Measurements from ENCODE around the gene KIF19. TPM values are rescaled to one million over a fixed set of nuclear protein-coding genes. Genes with fewer than 3 reads are reported as not detected.
A peak's percentile ranks its signal among the peaks of the same experiment; 100 is the strongest.

Gene KIF19
- total and polyA plus RNA-seq, 8 donors = 0.22 to 13.5 (median 0.64) TPM

DNA sequence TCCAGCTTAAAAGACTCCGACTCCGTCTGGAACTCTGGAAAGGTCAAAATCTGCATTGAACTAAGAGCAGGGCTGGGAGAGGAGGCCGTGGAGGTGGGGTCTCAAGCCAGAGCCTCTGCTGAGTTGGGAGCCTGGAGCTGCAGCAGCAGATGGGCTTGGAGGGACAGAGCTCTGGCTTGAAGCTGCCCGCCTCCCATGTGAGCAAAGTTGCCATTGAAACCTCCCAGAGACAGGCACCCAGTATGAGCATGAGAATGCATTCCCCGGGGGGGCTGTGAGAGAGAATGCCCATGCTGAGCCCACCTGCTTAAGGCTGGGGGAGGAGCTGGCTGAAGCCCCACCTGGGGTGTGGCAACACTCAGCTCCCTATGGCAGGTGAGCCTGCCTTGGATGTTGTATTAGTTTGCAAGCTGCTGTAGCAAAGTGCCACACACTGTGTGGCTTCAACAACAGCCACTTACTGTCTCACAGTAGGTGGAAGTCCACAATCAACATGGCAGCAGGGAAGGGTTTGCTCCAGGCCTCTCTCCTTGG lies 9.6 kb downstream of the KIF19 start:
- TF ChIP-seq, protein P1, sequence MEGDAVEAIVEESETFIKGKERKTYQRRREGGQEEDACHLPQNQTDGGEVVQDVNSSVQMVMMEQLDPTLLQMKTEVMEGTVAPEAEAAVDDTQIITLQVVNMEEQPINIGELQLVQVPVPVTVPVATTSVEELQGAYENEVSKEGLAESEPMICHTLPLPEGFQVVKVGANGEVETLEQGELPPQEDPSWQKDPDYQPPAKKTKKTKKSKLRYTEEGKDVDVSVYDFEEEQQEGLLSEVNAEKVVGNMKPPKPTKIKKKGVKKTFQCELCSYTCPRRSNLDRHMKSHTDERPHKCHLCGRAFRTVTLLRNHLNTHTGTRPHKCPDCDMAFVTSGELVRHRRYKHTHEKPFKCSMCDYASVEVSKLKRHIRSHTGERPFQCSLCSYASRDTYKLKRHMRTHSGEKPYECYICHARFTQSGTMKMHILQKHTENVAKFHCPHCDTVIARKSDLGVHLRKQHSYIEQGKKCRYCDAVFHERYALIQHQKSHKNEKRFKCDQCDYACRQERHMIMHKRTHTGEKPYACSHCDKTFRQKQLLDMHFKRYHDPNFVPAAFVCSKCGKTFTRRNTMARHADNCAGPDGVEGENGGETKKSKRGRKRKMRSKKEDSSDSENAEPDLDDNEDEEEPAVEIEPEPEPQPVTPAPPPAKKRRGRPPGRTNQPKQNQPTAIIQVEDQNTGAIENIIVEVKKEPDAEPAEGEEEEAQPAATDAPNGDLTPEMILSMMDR (IDR thresholded peaks at IDR 0.05) = no peak
- DNase-seq (no peak), FAIRE-seq (no peak), ATAC-seq (no peak)
- H3K27ac ChIP-seq = no peak overlapping the region
- H3K4me1 ChIP-seq = no peaks in the 10 kb centered on the region
- intact Hi-C loops (cut with DNase I) = no loop called here
- H3K27me3 ChIP-seq = no peaks in the 10 kb centered on the region
- H3K4me3 ChIP-seq = no peak overlapping the region
- no peaks in the 10 kb centered on the region for H3K9me3 ChIP-seq
- no peaks in the 10 kb centered on the region for H3K36me3 ChIP-seq
- 72 to 78% methylated on average over 5 of the region's 5 CpGs for WGBS, 2 donors

DNA sequence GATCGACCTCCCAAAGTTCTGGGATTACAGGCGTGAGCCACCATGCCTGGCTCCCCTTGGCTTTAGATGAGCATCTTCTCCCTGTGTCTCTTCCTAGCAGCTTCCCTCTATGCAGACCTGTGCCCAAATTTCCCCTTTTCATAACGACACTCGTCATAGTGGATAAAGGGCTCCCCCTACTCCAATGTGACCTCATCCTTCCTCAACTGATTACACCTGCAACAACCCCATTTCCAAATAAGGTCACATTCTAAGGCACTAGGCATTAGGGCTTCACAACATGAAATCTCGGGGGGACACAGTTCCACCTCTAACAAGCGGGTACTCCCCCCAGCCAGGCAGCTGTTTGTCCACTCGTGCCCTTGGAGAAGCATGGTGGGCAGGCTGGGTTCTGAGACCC lies 10.3 kb downstream of the KIF19 start:
- Histone ChIP-seq H3K4me1 (no peaks in the 10 kb centered on the region), H3K36me3 (no peaks in the 10 kb centered on the region), H3K4me3 (no peak overlapping the region), H3K27ac (no peak overlapping the region), H3K27me3 (no peaks in the 10 kb centered on the region), H3K9me3 (no peaks in the 10 kb centered on the region)
- intact Hi-C loops (cut with DNase I) = no loop called here
- DNase-seq = no peak
- WGBS, 2 donors = 57 to 74% methylated on average over 7 of the region's 7 CpGs
- FAIRE-seq = no peak
- TF ChIP-seq, protein P1 (IDR thresholded peaks at IDR 0.05) = no peak
- ATAC-seq = no peak

DNA sequence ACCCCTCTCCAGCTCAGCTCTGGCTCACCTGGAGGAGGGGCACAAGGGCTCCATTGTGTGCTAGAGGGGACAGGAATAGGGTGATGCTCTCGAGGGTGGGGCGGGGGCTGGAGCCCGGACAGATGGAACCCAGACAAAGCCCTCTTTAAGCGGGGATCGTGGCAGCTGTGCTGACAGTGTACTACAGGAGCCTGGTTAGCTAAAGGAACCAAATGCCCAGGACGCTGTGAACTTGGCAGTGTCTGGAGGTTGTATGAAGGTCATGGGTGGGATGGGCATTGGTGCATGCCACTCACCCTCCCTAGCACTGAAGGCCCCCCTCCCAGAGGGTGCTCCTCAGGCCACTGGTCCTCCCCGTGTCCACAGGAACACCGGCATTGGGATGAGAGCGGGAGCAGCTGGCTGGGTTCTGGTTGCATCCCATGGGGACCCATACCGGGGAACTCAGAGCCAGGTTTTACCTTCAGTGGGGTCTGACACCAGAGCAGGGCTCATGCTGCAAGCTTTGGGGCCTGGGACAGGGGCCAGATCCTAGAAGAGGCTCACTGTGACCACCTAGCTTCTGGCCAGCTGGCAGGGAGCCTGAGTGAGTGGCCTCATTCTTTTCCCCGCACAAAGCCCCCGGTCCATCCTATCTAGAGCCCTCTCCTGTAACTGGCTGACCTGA lies 11.9 kb downstream of the KIF19 start:
- 32 to 43% methylated on average over 12 of the region's 12 CpGs for WGBS, 2 donors
- no peaks in the 10 kb centered on the region for H3K9me3 ChIP-seq
- no peaks in the 10 kb centered on the region for H3K4me1 ChIP-seq
- H3K27ac ChIP-seq = no peak overlapping the region
- no peaks in the 10 kb centered on the region for H3K36me3 ChIP-seq
- DNase-seq (no peak), FAIRE-seq (no peak), ATAC-seq (no peak)
- H3K27me3 ChIP-seq = no peaks in the 10 kb centered on the region
- intact Hi-C loops (cut with DNase I) = no loop called here
- TF ChIP-seq, protein P1 (IDR thresholded peaks at IDR 0.05) = no peak
- H3K4me3 ChIP-seq = no peak overlapping the region

DNA sequence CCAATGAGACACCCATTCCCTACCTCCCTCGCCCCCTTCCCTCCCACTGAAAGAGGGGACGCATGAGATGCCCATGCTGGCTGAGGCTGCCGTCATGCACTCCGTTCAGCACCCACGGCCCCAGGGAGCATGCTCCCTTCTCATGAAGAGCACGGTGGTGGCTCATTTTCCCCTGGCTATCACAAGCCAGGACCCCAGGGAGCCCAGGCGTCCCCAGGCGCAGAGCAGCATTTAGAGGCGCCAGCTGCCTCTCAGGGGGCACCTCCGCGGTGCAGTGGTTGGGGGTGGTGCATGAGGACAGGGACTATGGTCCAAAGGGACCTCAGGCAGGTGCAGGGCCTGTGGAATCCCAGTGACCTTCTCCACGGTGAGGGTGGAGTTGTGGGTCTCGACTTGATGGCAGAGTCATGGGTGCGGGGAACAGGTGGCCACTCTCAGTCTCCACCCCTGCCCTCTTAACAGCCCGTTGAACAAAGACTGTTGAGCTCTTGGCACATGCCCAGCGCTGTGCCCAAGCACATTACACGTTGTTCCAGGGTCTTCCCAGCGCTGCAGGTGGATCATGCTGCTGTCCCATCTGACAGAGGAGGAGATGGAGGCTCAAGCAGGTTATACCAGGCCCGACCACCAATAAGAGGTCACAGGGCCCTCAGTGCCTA lies 13.6 kb downstream of the KIF19 start:
- no peaks in the 10 kb centered on the region for H3K27me3 ChIP-seq
- FAIRE-seq (no peak), DNase-seq (no peak), ATAC-seq (peak in 1 of 4 donors; percentile 29)
- H3K36me3 ChIP-seq = no peaks in the 10 kb centered on the region
- intact Hi-C loops (cut with DNase I) = no loop called here
- H3K4me1 ChIP-seq = no peaks in the 10 kb centered on the region
- TF ChIP-seq, protein P1 (IDR thresholded peaks at IDR 0.05) = no peak
- WGBS, 2 donors = 62 to 75% methylated on average over 19 of the region's 19 CpGs
- H3K4me3 ChIP-seq = no peak overlapping the region
- no peaks in the 10 kb centered on the region for H3K9me3 ChIP-seq
- no peak overlapping the region for H3K27ac ChIP-seq

All from pancreas (tissue), 10 donors.